Urinary bladder (tissue), 4 donors: ENCODE data around the gene CPA1. TPM values are rescaled to one million over a fixed set of nuclear protein-coding genes. Genes with fewer than 3 reads are reported as not detected.

Experiments used
- DNase-seq: peaks from one replicate; pipeline ENCODE4 v3.0.0-alpha.2; 2015; ENCODE audit errors: extremely low spot score
- H3K27ac ChIP-seq: one replicate; pipeline ENCODE4 v1.5.1; 2013; ENCODE audit warnings: low read depth, mild to moderate bottlenecking, moderate library complexity
- H3K36me3 ChIP-seq: one replicate; pipeline ENCODE4 v1.6.1; 2013; ENCODE audit warnings: mild to moderate bottlenecking, moderate library complexity; ENCODE audit not compliant: insufficient read depth
- H3K4me1 ChIP-seq: one replicate; pipeline ENCODE4 v1.6.1; 2013; ENCODE audit warnings: mild to moderate bottlenecking, moderate library complexity; ENCODE audit not compliant: insufficient read depth
- H3K4me3 ChIP-seq: one replicate; pipeline ENCODE4 v1.5.1; 2013; ENCODE audit warnings: low read depth, low read length
- WGBS: extraction: QIAGEN DNeasy Blood & Tissue Kit; methylation state at CpG from one replicate; pipeline ENCODE4 v1.1.7; 2013; 5-methylcytosine and 5-hydroxymethylcytosine counted together
- polyA plus RNA-seq: library from polyadenylated mRNA; stranded (reverse); fragments of 200-250 nt; gene quantifications from one replicate; pipeline ENCODE4 v1.2.3, GENCODE V29; 2013
- total RNA-seq: library from RNA; depleted of rRNA; stranded (reverse); fragments of >200 nt; gene quantifications from one replicate; pipeline ENCODE4 v1.2.3, GENCODE V29; 2014
- donor health status: healthy with polysubstance abuse.
- donor health status: healthy.

Gene CPA1
- 0.63 TPM for total RNA-seq
- 0.71 TPM for polyA plus RNA-seq

- no peaks in the 10 kb centered on the region for H3K36me3 ChIP-seq
- DNase-seq, result no peak
- WGBS, result 34% methylated on average over 20 of the region's 20 CpGs
- H3K27ac ChIP-seq, result no peak within 1 kb of the TSS
- H3K4me1 ChIP-seq, result no peaks in the 10 kb centered on the region
- no peak within 1 kb of the TSS for H3K4me3 ChIP-seq
These were observed at the start of gene CPA1 for GRCh38 chr7:130379921-130380860. TSS of gene CPA1 (plus strand) at chr7:130380494. CDS start at chr7:130380521, 27 bp downstream.

DNA sequence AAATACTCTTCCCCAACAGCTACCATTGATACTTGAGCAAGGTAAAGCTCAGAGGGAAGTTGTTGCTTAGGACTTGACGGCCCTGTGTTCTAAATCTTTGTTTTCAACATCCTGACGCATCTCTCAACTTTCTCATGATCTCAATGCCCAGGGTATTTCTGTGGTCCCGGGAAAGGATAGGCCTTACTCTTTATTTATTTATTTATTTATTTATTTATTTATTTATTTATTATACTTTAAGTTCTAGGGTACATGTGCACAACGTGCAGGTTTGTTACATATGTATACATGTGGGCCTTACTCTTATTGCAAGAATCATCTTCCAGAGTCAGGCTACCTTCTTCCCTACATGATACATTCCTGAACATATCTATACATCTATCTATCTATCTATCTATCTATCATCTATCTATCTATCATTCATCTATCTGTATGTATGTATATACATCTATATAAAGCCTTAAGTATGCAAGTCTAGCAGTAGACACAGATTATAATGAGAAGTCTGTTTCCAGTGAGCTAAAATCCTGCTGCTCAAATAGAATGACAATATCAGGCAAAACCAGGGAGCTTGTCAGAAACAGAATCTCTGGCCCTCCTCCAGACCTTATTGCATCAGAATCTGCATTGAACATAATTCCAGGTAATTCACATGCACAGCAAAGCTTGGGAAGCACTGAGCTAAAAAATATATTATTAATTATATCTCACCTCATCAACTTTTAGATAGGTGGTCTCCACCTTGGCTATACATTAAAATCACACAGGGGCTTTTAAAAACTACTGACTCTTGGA, 47.8 kb upstream of the CPA1 start:
- 92% methylated on average over 4 of the region's 4 CpGs for WGBS
- DNase-seq, result no peak
- no peak overlapping the region for H3K4me3 ChIP-seq
- H3K27ac ChIP-seq, result no peak overlapping the region
- no peaks in the 10 kb centered on the region for H3K36me3 ChIP-seq
- no peaks in the 10 kb centered on the region for H3K4me1 ChIP-seq

GRCh38 chr7:130333832-130334231, 46.5 kb upstream of the CPA1 start:
- WGBS, result 86% methylated on average over 2 of the region's 2 CpGs
- Histone ChIP-seq H3K27ac (no peak overlapping the region), H3K36me3 (no peaks in the 10 kb centered on the region), H3K4me3 (no peak overlapping the region), H3K4me1 (no peaks in the 10 kb centered on the region)
- no peak for DNase-seq

- no peak overlapping the region for H3K4me3 ChIP-seq
- WGBS, result 26% methylated on average over 6 of the region's 6 CpGs
- no peak overlapping the region for H3K27ac ChIP-seq
- DNase-seq, result no peak
- no peaks in the 10 kb centered on the region for H3K4me1 ChIP-seq
- H3K36me3 ChIP-seq, result no peaks in the 10 kb centered on the region
These were observed 46.0 kb upstream of the CPA1 start for GRCh38 chr7:130334274-130334673.

DNA sequence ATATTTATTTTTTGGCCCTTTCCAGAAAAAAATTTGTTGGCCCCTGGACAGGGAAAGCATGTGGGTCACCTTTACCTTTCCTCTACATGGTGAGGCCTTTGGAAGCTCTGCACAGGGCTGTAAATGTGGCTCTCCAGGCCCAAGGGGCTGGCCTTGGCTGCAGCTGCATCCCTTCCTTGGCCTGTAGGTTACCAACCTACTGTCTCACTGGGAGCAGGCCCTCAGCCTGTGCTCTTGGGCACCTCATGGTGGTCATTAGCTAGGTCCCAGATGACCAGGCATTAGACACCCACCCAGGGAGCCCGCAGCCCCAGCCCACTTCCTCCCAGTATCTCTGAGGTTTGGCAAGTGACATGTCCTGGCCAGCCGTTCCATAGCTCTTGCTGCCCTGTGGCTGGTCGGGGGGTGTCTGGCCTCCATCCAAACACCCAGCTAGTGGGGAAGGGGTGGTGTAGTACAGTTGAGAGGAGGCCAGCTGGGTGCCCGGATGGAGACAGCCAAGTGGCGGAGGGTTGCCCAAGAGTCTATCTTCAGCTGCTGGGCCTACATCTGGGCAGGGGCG, 42.8 kb upstream of the CPA1 start:
- Histone ChIP-seq H3K4me3 (no peak overlapping the region), H3K27ac (no peak overlapping the region), H3K36me3 (no peaks in the 10 kb centered on the region), H3K4me1 (no peaks in the 10 kb centered on the region)
- DNase-seq, result no peak
- 90% methylated on average over 6 of the region's 6 CpGs for WGBS

- WGBS, result 90% methylated on average over 3 of the region's 3 CpGs
- no peaks in the 10 kb centered on the region for H3K4me1 ChIP-seq
- DNase-seq, result no peak
- H3K4me3 ChIP-seq, result no peak overlapping the region
- H3K36me3 ChIP-seq, result no peaks in the 10 kb centered on the region
- H3K27ac ChIP-seq, result no peak overlapping the region
These were observed 42.1 kb upstream of the CPA1 start for GRCh38 chr7:130338233-130338632.

DNA sequence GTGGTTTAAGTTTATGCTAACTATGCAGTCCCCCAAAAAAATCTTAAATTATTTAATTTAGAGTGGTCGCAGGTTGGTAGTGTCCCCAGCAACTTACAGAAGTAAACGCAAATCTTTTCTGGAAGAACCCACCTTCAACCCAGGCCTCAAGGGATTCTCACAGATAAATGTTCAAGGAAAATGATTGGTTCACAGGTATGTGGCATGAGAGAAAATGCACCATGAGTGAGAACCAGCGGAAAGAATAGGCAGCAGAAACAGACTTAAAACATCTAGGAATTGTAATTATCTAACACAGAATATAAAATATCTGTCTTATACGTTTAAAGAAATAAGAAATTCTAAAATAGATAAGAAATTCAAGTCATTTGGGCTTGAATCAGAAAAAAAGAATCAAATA, 38.4 kb upstream of the CPA1 start:
- no peak overlapping the region for H3K27ac ChIP-seq
- WGBS, result 96% methylated on average over 4 of the region's 4 CpGs
- no peaks in the 10 kb centered on the region for H3K36me3 ChIP-seq
- no peaks in the 10 kb centered on the region for H3K4me1 ChIP-seq
- H3K4me3 ChIP-seq, result no peak overlapping the region
- no peak for DNase-seq

- 96% methylated on average over 3 of the region's 3 CpGs for WGBS
- Histone ChIP-seq H3K4me3 (no peak overlapping the region), H3K27ac (no peak overlapping the region), H3K4me1 (no peaks in the 10 kb centered on the region), H3K36me3 (no peaks in the 10 kb centered on the region)
- DNase-seq, result no peak
These were observed 37.5 kb upstream of the CPA1 start for GRCh38 chr7:130342701-130343380.

DNA sequence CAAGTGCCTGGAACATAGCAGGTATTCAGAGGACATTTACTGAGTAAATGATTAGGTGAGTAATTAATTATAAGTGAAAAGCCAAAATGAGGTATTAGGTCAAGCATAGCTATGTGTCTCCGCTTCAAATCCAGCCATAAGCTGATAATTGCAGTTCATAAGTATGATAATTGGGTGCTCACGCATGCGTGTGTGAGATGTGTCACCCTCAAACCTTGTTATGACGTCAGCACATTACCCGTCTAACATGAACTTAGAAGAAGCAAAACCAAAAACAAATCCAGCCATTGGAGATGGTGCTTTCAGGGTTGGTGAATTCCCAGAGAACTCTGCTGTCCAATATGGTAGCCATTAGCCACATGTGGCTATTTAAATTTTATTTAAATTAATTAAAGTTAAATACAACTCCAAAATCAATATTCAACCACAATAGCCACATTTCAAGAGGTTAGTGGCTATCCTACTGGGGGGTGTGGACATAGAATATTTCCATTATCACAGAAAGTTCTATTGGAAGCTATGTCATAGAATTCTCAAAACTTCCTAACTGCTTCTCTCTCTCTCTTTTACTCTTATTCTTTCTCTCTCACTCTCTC, 35.9 kb upstream of the CPA1 start, which contains the start of gene CPA5:
Gene CPA5 (plus strand): TSS at position 546 of the 596 bp plus-strand sequence. CDS start 1,670 bp downstream, outside the sequence.
- H3K4me3 ChIP-seq, result no peak within 1 kb of the TSS
- no peaks in the 10 kb centered on the region for H3K36me3 ChIP-seq
- H3K27ac ChIP-seq, result no peak within 1 kb of the TSS
- no peaks in the 10 kb centered on the region for H3K4me1 ChIP-seq
- DNase-seq, result no peak
- WGBS, result 97% methylated on average over 5 of the region's 5 CpGs

DNA sequence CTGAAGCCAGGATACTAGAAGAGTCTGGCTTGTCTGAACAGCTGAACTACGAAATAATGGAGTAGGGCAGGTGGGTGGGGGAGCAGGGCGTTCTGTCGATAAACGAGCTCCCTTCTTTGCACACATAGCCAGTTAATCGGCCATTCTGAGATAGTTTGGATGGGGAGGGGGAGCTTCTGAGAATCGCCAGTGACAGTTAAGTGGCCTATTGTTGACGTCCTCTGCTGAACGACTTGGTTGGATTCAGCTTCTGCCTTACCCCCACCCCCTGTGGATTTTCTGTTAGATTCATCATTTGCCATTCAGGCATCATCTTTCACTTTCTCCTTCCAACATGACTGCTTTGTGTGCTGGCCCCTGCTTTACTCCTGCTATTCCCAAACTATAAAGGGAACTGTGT, 35.2 kb upstream of the CPA1 start:
- Histone ChIP-seq H3K4me1 (no peaks in the 10 kb centered on the region), H3K4me3 (no peak overlapping the region), H3K27ac (no peak overlapping the region), H3K36me3 (no peaks in the 10 kb centered on the region)
- 61% methylated on average over 8 of the region's 8 CpGs for WGBS
- no peak for DNase-seq

DNA sequence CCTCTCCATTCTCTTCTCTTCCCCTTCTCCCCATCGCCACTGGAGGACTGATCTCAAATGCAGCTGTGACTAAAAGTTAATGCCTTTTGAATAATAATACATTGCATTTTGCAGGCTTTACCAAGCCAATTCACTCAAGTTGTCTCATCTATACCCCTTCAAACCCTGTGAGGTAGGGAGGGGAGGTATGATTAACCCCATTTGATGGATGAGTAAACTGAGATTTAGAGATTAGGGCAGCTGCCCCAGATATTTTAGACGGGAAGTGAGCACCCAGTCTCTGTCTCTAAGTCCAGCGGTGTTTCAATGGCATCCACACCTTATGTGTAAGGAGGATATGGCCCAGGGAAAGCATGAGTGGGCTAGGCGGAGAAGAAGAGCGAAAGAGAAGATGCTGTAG, 34.6 kb upstream of the CPA1 start:
- WGBS, result 93% methylated on average over 5 of the region's 5 CpGs
- Histone ChIP-seq H3K36me3 (no peaks in the 10 kb centered on the region), H3K4me3 (no peak overlapping the region), H3K27ac (no peak overlapping the region), H3K4me1 (no peaks in the 10 kb centered on the region)
- DNase-seq, result no peak

- H3K27ac ChIP-seq, result no peak overlapping the region
- DNase-seq, result no peak
- no peaks in the 10 kb centered on the region for H3K36me3 ChIP-seq
- WGBS, result 91% methylated on average over 10 of the region's 10 CpGs
- H3K4me1 ChIP-seq, result no peaks in the 10 kb centered on the region
- H3K4me3 ChIP-seq, result no peak overlapping the region
These were observed 34.0 kb upstream of the CPA1 start for GRCh38 chr7:130346177-130346905.
